ENCODE measurements around the gene CDKN2C.
A peak's percentile ranks its signal among the peaks of the same experiment; 100 is the strongest.
"Not testable (repeated sequence)": the region's sequence is repeated elsewhere in the genome, so short reads cannot be mapped to it uniquely, and the experiment has no call there.

Gene CDKN2C

GRCh38 chr1:50969611-50970508, at the start of gene CDKN2C:
Gene CDKN2C (plus strand): TSS chr1:50970245. CDS start chr1:50970369, 124 bp downstream.
- peak within 1 kb of the TSS; percentile 94 to 96 for H3K4me3 ChIP-seq (ENCODE audit: low read depth in 1 of 2, low read length in 2 of 2)
- H3K36me3 ChIP-seq (ENCODE audit: insufficient read depth, low read length): peaks cover 3% of the 10 kb centered on the region
- H3K9me3 ChIP-seq (ENCODE audit: low read length): no peaks in the 10 kb centered on the region
- peak within 1 kb of the TSS; percentile 98 for H3K27ac ChIP-seq (ENCODE audit: low read depth, low read length)
- no peaks in the 10 kb centered on the region for H3K27me3 ChIP-seq (ENCODE audit: control insufficient read depth in 1 of 2, insufficient read depth in 2 of 2, low read length in 2 of 2)
- H3K9ac ChIP-seq (ENCODE audit: low read length): peak within 1 kb of the TSS; percentile 95
- peaks cover 5% of the 10 kb centered on the region for H3K4me1 ChIP-seq (ENCODE audit: insufficient read depth, low read length)

- H3K4me1 ChIP-seq (ENCODE audit: insufficient read depth, low read length): no peaks in the 10 kb centered on the region
- no peaks in the 10 kb centered on the region for H3K9me3 ChIP-seq (ENCODE audit: low read length)
- H3K4me3 ChIP-seq (ENCODE audit: low read depth in 1 of 2, low read length in 2 of 2): no peak overlapping the region
- no peaks in the 10 kb centered on the region for H3K27me3 ChIP-seq (ENCODE audit: control insufficient read depth in 1 of 2, insufficient read depth in 2 of 2, low read length in 2 of 2)
- no peaks in the 10 kb centered on the region for H3K36me3 ChIP-seq (ENCODE audit: insufficient read depth, low read length)
- H3K9ac ChIP-seq (ENCODE audit: low read length): no peak overlapping the region
- H3K27ac ChIP-seq (ENCODE audit: low read depth, low read length): no peak overlapping the region
Measured at GRCh38 chr1:50920409-50920808, 49.6 kb upstream of the CDKN2C start.

- no peaks in the 10 kb centered on the region for H3K4me1 ChIP-seq (ENCODE audit: insufficient read depth, low read length)
- no peak overlapping the region for H3K9ac ChIP-seq (ENCODE audit: low read length)
- no peak overlapping the region for H3K27ac ChIP-seq (ENCODE audit: low read depth, low read length)
- no peaks in the 10 kb centered on the region for H3K36me3 ChIP-seq (ENCODE audit: insufficient read depth, low read length)
- no peaks in the 10 kb centered on the region for H3K9me3 ChIP-seq (ENCODE audit: low read length)
- no peaks in the 10 kb centered on the region for H3K27me3 ChIP-seq (ENCODE audit: control insufficient read depth in 1 of 2, insufficient read depth in 2 of 2, low read length in 2 of 2)
- no peak overlapping the region for H3K4me3 ChIP-seq (ENCODE audit: low read depth in 1 of 2, low read length in 2 of 2)
Measured at GRCh38 chr1:50921029-50921428, 49.0 kb upstream of the CDKN2C start.

GRCh38 chr1:50923564-50923963, 46.5 kb upstream of the CDKN2C start:
- no peaks in the 10 kb centered on the region for H3K4me1 ChIP-seq (ENCODE audit: insufficient read depth, low read length)
- H3K27me3 ChIP-seq (ENCODE audit: control insufficient read depth in 1 of 2, insufficient read depth in 2 of 2, low read length in 2 of 2): no peaks in the 10 kb centered on the region
- H3K9ac ChIP-seq (ENCODE audit: low read length): no peak overlapping the region
- no peaks in the 10 kb centered on the region for H3K36me3 ChIP-seq (ENCODE audit: insufficient read depth, low read length)
- H3K9me3 ChIP-seq (ENCODE audit: low read length): no peaks in the 10 kb centered on the region
- no peak overlapping the region for H3K27ac ChIP-seq (ENCODE audit: low read depth, low read length)
- H3K4me3 ChIP-seq (ENCODE audit: low read depth in 1 of 2, low read length in 2 of 2): no peak overlapping the region

DNA sequence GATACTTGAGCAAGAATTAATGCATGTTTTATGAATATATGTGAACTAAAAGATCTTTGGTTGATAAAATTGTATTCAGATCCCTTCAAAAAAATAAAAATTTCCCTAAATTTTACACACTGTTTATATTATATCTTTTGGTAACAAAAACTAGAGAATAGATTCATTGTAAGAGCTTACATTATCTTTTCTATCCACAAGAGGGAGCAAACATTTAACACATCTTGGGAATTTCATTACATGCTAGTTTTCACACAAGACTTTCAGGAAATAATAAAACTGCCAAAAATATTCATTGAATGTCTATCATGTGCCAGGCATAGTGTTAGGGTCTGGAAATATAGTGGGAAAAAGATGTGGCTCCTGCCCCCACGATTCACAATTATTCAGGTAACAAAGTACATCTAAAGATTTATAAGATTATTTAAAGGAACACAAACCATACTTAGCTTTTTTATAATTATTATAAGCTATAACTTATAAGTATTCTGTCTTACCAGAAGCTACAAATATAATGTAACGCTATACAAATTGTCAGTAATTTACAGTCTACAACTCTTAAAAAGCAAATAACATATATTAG, 40.6 kb upstream of the CDKN2C start:
- Histone ChIP-seq H3K9me3 (ENCODE audit: low read length) (no peaks in the 10 kb centered on the region), H3K27me3 (ENCODE audit: control insufficient read depth in 1 of 2, insufficient read depth in 2 of 2, low read length in 2 of 2) (no peaks in the 10 kb centered on the region), H3K4me3 (ENCODE audit: low read depth in 1 of 2, low read length in 2 of 2) (no peak overlapping the region), H3K9ac (ENCODE audit: low read length) (no peak overlapping the region), H3K4me1 (ENCODE audit: insufficient read depth, low read length) (no peaks in the 10 kb centered on the region), H3K36me3 (ENCODE audit: insufficient read depth, low read length) (no peaks in the 10 kb centered on the region), H3K27ac (ENCODE audit: low read depth, low read length) (no peak overlapping the region)

- H3K27me3 ChIP-seq (ENCODE audit: control insufficient read depth in 1 of 2, insufficient read depth in 2 of 2, low read length in 2 of 2): no peaks in the 10 kb centered on the region
- H3K27ac ChIP-seq (ENCODE audit: low read depth, low read length): no peak overlapping the region
Measured at GRCh38 chr1:50930193-50930592, 39.9 kb upstream of the CDKN2C start.

DNA sequence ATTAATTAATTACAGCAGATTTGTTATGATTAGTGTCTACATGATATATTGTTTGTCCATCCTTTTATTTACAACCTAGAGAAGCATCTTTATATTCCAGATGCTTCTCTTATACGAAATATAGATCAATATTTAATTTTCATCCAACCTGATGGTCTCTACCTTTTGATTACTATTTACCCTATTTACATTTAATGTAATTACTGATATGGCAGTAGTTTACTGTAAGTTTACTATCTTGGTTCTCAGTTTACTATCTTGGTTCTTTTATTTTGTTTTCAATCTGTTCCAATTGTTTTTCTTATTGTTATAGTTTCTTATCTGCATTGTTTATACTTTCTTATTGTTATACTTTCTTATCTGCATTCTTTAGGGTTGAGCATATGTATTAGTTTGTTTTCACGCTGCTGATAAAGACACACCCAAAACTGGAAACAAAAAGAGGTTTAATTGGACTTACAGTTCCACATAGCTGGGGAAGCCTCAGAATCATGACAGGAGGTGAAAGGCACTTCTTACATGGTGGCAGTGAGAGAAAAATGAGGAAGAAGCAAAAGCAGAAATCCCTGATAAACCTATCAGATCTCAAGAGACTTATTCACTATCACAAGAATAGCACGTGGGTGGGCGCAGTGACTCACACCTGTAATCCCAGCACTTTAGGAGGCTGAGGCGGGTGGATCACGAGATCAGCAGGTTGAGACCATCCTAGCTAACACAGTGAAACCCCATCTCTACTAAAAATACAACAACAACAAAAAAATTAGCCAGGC, 38.9 kb upstream of the CDKN2C start:
- no peak overlapping the region for H3K4me3 ChIP-seq (ENCODE audit: low read depth in 1 of 2, low read length in 2 of 2)

More at GRCh38 chr1:50930193-50930592, 39.9 kb upstream of the CDKN2C start:
- Histone ChIP-seq H3K9me3 (ENCODE audit: low read length) (no peaks in the 10 kb centered on the region), H3K4me1 (ENCODE audit: insufficient read depth, low read length) (no peaks in the 10 kb centered on the region), H3K36me3 (ENCODE audit: insufficient read depth, low read length) (no peaks in the 10 kb centered on the region), H3K4me3 (ENCODE audit: low read depth in 1 of 2, low read length in 2 of 2) (no peak overlapping the region), H3K9ac (ENCODE audit: low read length) (no peak overlapping the region)

DNA sequence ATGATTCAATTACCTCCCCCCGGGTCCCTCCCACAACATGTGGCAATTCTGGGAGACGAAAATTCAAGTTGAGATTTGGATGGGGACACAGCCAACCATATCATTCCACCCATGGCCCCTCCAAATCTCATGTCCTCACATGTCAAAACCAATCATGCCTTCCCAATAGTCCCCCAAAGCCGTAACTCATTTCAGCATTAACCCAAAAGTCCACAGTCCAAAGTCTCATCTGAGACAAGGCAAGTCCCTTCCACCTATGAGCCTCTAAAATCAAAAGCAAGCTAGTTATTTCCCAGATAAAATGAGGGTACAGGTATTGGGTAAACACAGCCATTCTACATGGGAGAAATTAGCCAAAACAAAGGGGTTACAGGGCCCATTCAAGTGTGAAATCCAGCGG, 38.0 kb upstream of the CDKN2C start:
- not testable (repeated sequence) for H3K27ac ChIP-seq (ENCODE audit: low read depth, low read length); H3K27me3 ChIP-seq (ENCODE audit: control insufficient read depth in 1 of 2, insufficient read depth in 2 of 2, low read length in 2 of 2); H3K9ac ChIP-seq (ENCODE audit: low read length)

More for the DNA sequence above, 38.9 kb upstream of the CDKN2C start:
- Histone ChIP-seq H3K36me3 (ENCODE audit: insufficient read depth, low read length) (no peaks in the 10 kb centered on the region), H3K27ac (ENCODE audit: low read depth, low read length) (no peak overlapping the region), H3K9ac (ENCODE audit: low read length) (no peak overlapping the region), H3K4me1 (ENCODE audit: insufficient read depth, low read length) (no peaks in the 10 kb centered on the region), H3K9me3 (ENCODE audit: low read length) (no peaks in the 10 kb centered on the region), H3K27me3 (ENCODE audit: control insufficient read depth in 1 of 2, insufficient read depth in 2 of 2, low read length in 2 of 2) (no peaks in the 10 kb centered on the region)

DNA sequence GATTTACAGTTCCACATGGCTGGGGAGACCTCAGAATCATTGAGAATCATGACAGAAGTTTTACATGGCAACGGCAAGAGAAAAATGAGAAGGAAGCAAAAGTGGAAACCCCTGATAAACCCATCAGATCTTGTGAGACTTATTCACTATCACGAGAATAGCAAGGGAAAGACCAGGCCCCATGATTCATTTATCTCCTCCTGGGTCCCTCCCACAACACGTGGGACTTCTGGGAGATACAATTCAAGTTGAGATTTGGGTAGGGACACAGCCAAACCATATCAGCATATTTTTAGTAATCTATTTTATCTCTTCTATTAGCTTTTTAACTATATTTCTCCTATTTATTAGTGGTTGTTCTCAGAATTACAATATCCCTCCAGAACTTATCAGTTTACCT, 36.3 kb upstream of the CDKN2C start:
- H3K9ac ChIP-seq (ENCODE audit: low read length); H3K9me3 ChIP-seq (ENCODE audit: low read length); H3K4me1 ChIP-seq (ENCODE audit: insufficient read depth, low read length); H3K4me3 ChIP-seq (ENCODE audit: low read depth in 1 of 2, low read length in 2 of 2); H3K27me3 ChIP-seq (ENCODE audit: control insufficient read depth in 1 of 2, insufficient read depth in 2 of 2, low read length in 2 of 2); H3K27ac ChIP-seq (ENCODE audit: low read depth, low read length); H3K36me3 ChIP-seq (ENCODE audit: insufficient read depth, low read length): not testable (repeated sequence)

More for the DNA sequence above, 38.0 kb upstream of the CDKN2C start:
- not testable (repeated sequence) for H3K9me3 ChIP-seq (ENCODE audit: low read length); H3K36me3 ChIP-seq (ENCODE audit: insufficient read depth, low read length); H3K4me3 ChIP-seq (ENCODE audit: low read depth in 1 of 2, low read length in 2 of 2); H3K4me1 ChIP-seq (ENCODE audit: insufficient read depth, low read length)

DNA sequence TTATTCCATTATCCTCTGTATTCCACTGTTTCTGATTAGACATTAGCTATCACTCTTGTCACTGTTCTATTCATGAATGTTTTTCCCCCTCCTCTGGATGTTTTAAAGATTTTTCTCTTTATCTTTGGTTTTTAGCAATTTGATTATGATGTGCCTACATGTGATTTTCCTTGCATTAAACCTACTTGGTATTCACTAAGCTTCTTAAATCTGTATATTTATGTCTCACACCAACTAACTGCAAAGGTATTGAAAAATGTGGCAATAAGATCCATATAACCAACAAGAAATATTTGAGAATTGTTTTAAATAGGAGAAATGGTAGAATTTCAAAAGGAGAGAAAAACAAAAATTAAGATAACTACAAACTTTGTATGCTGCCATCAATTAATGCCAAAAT, 35.2 kb upstream of the CDKN2C start:
- Histone ChIP-seq H3K4me3 (ENCODE audit: low read depth in 1 of 2, low read length in 2 of 2) (no peak overlapping the region), H3K27me3 (ENCODE audit: control insufficient read depth in 1 of 2, insufficient read depth in 2 of 2, low read length in 2 of 2) (no peaks in the 10 kb centered on the region), H3K9ac (ENCODE audit: low read length) (no peak overlapping the region), H3K27ac (ENCODE audit: low read depth, low read length) (no peak overlapping the region), H3K4me1 (ENCODE audit: insufficient read depth, low read length) (no peaks in the 10 kb centered on the region), H3K36me3 (ENCODE audit: insufficient read depth, low read length) (no peaks in the 10 kb centered on the region), H3K9me3 (ENCODE audit: low read length) (no peaks in the 10 kb centered on the region)

- not testable (repeated sequence) for H3K27ac ChIP-seq (ENCODE audit: low read depth, low read length); H3K4me1 ChIP-seq (ENCODE audit: insufficient read depth, low read length); H3K36me3 ChIP-seq (ENCODE audit: insufficient read depth, low read length); H3K9ac ChIP-seq (ENCODE audit: low read length); H3K9me3 ChIP-seq (ENCODE audit: low read length); H3K27me3 ChIP-seq (ENCODE audit: control insufficient read depth in 1 of 2, insufficient read depth in 2 of 2, low read length in 2 of 2); H3K4me3 ChIP-seq (ENCODE audit: low read depth in 1 of 2, low read length in 2 of 2)
Measured at GRCh38 chr1:50935276-50935675, 34.8 kb upstream of the CDKN2C start.
